ENCODE results near the gene DLK1. TPM values are rescaled to one million over a fixed set of nuclear protein-coding genes. Genes with fewer than 3 reads are reported as not detected.

Gene DLK1
- total RNA-seq, 1 donor from 2014 or later = 8.6 TPM

GRCh38 chr14:100747021-100747586, 20.4 kb downstream of the DLK1 start:
- no peaks in the 10 kb centered on the region for H3K9me3 ChIP-seq
- H3K27ac ChIP-seq = no peak overlapping the region
- DNase-seq (ENCODE audit: extremely low spot score in 2 of 2) = no peak
- intact Hi-C loops (cut with DNase I) = no loop called here
- no peaks in the 10 kb centered on the region for H3K36me3 ChIP-seq
- no peaks in the 10 kb centered on the region for H3K4me1 ChIP-seq
- TF ChIP-seq POLR2A (IDR thresholded peaks at IDR 0.05) (no peak), POLR2AphosphoS5 (IDR thresholded peaks at IDR 0.05; ENCODE audit: insufficient read depth in 1 of 2, low read depth in 1 of 2) (peak; percentile 50 to 57)
- no peaks in the 10 kb centered on the region for H3K27me3 ChIP-seq
- no peak overlapping the region for H3K4me3 ChIP-seq

- Histone ChIP-seq H3K27ac (no peak overlapping the region), H3K4me3 (no peak overlapping the region), H3K9me3 (no peaks in the 10 kb centered on the region), H3K27me3 (no peaks in the 10 kb centered on the region), H3K36me3 (no peaks in the 10 kb centered on the region), H3K4me1 (no peaks in the 10 kb centered on the region)
- intact Hi-C loops (cut with DNase I) = no loop called here
- TF ChIP-seq POLR2AphosphoS5 (IDR thresholded peaks at IDR 0.05; ENCODE audit: insufficient read depth in 1 of 2, low read depth in 1 of 2) = no peak
- TF ChIP-seq POLR2A (IDR thresholded peaks at IDR 0.05) = no peak
- no peak for TF ChIP-seq CTCF (IDR thresholded peaks at IDR 0.05)
- DNase-seq (ENCODE audit: extremely low spot score in 2 of 2) = no peak
These were observed 21.0 kb downstream of the DLK1 start for GRCh38 chr14:100747736-100748135.

- Histone ChIP-seq H3K9me3 (no peaks in the 10 kb centered on the region), H3K27ac (no peak overlapping the region), H3K4me1 (no peaks in the 10 kb centered on the region), H3K4me3 (no peak overlapping the region), H3K27me3 (no peaks in the 10 kb centered on the region), H3K36me3 (no peaks in the 10 kb centered on the region)
- no peak for DNase-seq (ENCODE audit: extremely low spot score in 2 of 2)
- TF ChIP-seq POLR2AphosphoS5 (IDR thresholded peaks at IDR 0.05; ENCODE audit: insufficient read depth in 1 of 2, low read depth in 1 of 2) = no peak
- no peak for TF ChIP-seq CTCF (IDR thresholded peaks at IDR 0.05)
- TF ChIP-seq POLR2A (IDR thresholded peaks at IDR 0.05) = no peak
- intact Hi-C loops (cut with DNase I) = no loop called here
These were observed 21.7 kb downstream of the DLK1 start for GRCh38 chr14:100748403-100748802.

GRCh38 chr14:100748944-100749343, 22.3 kb downstream of the DLK1 start:
- Histone ChIP-seq H3K36me3 (no peaks in the 10 kb centered on the region), H3K4me1 (no peaks in the 10 kb centered on the region), H3K4me3 (no peak overlapping the region), H3K9me3 (no peaks in the 10 kb centered on the region), H3K27me3 (no peaks in the 10 kb centered on the region), H3K27ac (no peak overlapping the region)
- no peak for DNase-seq (ENCODE audit: extremely low spot score in 2 of 2)
- intact Hi-C loops (cut with DNase I) = no loop called here
- no peak for TF ChIP-seq CTCF (IDR thresholded peaks at IDR 0.05)
- no peak for TF ChIP-seq POLR2AphosphoS5 (IDR thresholded peaks at IDR 0.05; ENCODE audit: insufficient read depth in 1 of 2, low read depth in 1 of 2)
- TF ChIP-seq POLR2A (IDR thresholded peaks at IDR 0.05) = no peak

GRCh38 chr14:100749967-100750597, 23.4 kb downstream of the DLK1 start:
- H3K27me3 ChIP-seq = no peaks in the 10 kb centered on the region
- H3K36me3 ChIP-seq = no peaks in the 10 kb centered on the region
- intact Hi-C loops (cut with DNase I) = no loop called here
- H3K4me1 ChIP-seq = no peaks in the 10 kb centered on the region
- no peak overlapping the region for H3K4me3 ChIP-seq
- no peak overlapping the region for H3K27ac ChIP-seq
- no peaks in the 10 kb centered on the region for H3K9me3 ChIP-seq
- TF ChIP-seq POLR2A (IDR thresholded peaks at IDR 0.05) (no peak), POLR2AphosphoS5 (IDR thresholded peaks at IDR 0.05; ENCODE audit: insufficient read depth in 1 of 2, low read depth in 1 of 2) (no peak), CTCF (IDR thresholded peaks at IDR 0.05) (no peak)
- DNase-seq (ENCODE audit: extremely low spot score in 2 of 2) = no peak

Data from vagina (tissue), 2 donors.